ENCODE results near the gene GNAT2.

DNA sequence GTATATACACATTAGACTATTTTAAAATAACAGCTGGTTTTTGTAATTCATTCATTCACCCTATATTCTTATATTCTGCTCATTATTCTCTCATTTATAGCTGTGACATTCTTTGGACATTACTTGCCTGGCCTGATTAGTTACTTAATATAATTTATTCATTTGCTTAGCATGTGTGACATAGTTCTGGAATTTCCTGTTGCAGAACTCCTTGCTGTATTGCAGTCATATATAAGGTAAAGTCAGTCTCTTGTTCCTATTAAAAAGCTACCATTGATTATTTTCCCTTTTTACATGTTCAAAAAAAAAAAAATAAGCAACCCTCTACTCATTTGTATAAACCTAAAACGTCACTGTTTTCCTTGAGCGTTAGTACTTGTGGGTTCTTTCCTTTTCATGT lies 23.9 kb downstream of the GNAT2 start:
- TF ChIP-seq POLR2A (IDR thresholded peaks at IDR 0.05; ENCODE audit: low read depth, low read length) (no peak), POLR2AphosphoS5 (IDR thresholded peaks at IDR 0.05; ENCODE audit: low read depth, low read length) (no peak)
